Pulmonary artery endothelial cell (primary cell): ENCODE data around the gene LAMB3. TPM values are rescaled to one million over a fixed set of nuclear protein-coding genes. Genes with fewer than 3 reads are reported as not detected.

ENCODE experiments used
- DNase-seq: peaks from one replicate; pipeline ENCODE4 v3.0.0-alpha.2; 2011; ENCODE audit warnings: low read depth, low spot score
- total RNA-seq: library from RNA; depleted of rRNA; stranded (reverse); fragments of >200 nt; gene quantifications from 2 replicates; pipeline ENCODE4 v1.2.3, GENCODE V29; 2014

LAMB3 gene
- total RNA-seq, 1 donor from 2014 or later = 7.1 TPM

DNA sequence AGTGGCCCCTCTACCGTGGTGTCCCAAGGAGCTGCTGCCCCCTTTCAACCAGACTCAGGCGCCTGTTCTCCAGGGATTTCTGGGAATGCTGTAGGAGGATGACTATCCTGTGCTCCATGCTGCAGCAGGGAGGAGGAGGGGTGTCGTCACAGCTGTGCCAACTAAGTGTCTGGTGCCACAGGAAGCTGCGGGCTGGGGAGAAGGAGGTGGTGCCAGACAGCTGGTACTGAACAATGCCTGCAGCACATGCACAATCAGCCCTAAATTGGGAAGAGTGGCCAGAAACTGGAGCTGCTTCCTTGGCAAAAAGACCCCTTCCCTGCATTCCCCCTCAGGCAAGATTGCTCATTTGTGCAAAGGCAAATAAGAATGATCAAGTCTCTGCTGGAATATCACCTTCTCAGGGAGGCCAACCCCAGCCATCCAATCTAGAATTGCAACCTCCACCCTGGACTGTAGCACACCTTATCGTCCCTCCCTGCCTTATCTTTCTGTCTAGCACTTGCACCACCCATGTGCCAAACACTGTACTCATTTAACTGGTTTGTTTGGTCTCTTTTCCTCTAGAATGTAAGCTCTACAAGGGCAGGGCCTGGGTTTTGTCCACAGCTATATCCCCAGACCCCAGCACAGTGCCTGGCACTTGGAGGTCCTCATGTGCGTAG, 33.3 kb downstream of the LAMB3 start:
- no peak for DNase-seq

DNA sequence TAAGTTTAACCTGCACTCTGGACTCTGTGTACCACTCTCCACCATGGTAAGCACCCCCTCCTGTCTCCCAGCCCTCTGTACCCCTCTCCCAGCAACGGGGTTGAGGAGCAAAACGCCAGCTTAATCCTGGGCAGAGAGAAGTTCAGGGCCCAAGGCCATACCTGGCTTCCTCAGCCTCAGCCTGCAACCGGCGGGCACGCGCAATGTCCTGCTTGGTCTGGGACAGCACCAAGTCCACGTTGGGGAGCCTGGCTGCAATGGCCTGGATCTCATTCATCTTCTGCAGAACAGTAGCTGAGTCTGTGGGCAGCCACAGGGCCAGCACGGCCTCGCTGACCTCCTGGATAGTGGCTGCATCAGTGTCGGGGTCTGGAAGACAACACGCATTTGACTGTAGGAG, 33.9 kb downstream of the LAMB3 start:
- no peak for DNase-seq

GRCh38 chr1:209617755-209618154, 34.5 kb downstream of the LAMB3 start:
- DNase-seq = no peak

GRCh38 chr1:209617047-209617673, 35.1 kb downstream of the LAMB3 start:
- DNase-seq = no peak

DNA sequence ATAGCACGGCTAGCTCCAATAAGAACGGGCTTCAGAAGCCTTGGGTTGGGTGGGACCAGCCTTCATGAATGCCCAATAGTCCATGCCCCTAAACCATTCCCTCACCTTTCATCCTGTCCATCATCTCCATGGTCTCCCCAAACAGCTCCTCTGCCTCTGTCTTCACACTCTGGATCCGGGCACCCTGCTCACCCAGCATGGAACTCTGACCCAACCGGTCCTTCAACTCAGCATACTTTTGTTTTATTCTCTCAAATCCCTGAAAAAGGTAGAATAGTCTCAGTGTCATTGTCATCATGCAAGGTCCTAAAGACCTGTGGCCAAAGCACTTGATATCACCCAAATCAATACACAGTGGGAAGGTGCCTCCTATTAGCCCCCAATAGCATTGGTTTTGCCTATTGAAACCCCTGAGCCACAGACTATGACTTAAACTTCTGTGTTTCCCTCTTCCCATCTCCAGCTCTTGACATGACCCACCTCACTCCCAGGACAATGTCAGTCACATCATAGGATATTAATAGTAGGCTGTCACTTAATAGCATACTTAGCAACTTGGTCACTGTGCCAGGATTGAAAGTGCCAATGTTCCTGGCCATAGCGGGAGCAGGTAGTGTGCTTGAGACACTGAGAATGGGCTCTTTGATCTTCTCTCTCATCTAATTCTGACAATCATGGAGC, 35.7 kb downstream of the LAMB3 start:
- no peak for DNase-seq

DNA sequence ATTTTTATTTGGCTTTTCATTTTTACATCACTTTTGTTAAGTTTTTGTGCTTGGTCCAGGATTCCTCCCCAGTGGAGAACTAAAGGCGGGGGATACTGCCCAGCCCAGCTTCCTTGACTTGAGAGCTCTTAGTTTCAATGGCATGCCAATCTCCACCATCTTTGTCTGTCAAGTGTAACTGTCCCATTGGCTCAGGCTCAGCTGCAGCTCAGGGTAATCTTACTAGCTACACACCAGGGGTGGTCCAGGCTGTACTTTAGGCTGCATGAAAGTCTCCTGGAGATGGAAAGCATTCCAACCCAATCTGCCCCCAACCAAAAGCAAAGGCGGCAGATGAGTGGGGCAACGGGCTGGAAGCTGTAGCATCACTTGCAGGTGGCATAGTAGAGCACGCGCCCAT, 37.3 kb downstream of the LAMB3 start:
- DNase-seq = no peak

DNA sequence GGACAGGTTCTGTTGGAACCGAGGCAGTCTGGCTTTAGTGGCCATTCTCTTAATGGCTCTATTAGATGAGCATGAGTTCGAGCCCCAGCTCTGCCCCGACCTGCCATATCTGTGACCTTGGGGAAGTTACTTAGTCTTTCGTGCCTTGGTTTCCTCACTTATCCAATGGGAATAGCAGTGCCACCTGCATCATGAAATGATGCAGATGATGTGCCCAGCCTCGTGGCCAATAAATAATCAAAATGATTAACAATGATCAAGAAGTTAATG, 38.1 kb downstream of the LAMB3 start:
- DNase-seq = no peak

DNA sequence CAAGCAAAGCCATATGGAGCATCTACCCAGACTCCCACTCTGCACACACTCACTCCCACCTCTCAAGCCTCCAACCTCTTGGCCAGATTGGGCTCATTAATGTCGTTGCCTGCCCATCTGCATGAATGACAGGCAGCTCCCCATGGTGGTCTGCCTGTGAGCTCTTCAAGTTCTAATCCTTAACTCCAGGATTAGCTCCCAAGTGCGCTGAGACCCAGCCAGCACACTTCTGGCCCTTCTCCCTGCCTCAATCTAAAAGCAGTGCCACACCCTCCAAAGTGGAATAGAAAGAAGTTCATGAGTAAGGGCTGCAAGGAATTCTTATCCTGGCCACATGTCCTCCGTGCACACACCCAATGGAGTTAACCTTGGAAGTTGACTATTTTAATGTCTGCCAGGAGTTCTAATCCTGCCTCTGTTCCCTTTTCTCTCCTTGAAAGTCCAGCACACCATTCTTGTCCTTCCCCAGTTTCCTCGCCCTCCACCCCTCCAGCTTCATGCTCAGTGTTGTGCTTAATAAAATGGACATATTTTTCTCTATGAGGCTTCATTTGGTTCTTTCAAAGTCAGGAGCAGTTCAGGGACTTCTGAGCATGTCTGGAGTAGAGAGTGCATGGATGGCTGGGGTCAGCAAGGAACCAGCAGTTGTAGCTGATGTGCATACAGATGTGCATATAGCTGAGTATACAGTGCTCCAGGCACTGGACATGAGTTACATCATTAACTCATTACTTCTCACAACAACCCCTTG, 38.6 kb downstream of the LAMB3 start:
- DNase-seq = no peak

DNA sequence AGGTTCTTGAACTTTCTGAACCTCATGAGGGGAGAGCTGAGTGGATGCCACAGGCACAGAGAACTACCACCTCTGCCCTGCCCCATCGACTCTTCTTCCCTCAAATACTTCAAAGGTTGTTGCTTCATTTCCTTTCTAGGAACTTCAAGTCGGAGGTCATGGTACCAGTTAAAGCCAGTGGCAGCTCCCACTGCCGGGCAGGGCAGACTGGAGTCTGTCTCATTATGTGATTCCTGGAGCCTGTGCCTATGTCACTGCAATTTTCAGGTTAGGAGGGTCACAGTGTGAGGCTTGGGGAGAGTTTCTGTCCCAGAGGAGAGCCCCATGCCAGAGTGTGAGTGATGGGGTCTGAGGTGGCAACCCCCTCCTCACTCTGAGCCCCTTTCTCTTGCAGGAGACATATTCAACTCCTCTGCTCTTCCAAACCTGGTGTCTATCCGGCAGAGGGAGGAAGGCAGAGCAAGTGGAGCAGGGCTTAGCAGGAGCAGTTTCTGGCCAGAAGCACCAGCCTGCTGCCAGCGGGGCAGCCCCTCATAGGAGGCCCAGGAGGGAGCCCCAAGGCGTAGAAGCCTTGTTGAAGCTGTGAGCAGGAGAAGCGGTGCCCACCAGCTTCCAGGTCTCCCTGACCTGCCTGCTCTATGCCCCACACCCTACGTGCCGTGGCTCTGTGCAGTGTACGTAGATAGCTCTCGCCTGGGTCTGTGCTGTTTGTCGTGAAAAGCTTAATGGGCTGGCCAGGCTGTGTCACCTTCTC, 39.4 kb downstream of the LAMB3 start:
- no peak for DNase-seq

DNA sequence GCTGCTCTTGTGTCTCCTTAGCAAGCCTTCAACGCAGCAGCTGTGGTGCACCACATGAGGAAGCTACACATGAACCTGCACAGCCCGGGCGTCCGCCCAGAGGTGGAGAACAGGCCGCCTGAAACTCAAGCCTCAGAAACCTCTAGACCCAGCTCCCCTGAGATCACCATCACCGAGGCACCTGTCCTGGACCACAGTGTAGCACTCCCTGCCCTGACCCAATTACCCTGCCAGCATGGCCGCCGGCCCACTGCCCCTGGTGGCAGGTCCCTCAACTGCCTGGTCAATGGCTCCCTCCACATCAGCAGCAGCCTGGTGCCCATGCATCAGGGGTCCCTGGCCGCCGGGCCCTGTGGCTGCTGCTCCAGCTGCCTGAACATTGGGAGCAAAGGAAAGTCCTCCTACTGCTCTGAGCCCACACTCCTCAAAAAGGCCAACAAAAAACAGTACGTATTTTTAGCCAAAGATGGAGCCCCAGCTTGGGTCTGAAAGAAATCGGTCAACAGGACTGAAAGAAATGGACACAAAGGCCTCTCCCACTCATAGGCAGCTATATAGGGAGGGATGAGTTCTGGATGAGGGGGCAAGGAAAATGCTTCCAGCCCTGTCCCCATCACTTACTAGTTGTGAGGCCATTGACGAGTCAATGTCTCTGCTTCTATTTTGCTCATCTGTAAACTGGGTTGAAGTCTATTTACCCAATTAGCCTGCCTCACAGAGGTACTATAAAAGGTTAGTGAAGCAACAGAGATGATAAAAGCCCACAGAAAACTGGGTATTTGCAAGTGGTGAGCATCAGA, 40.3 kb downstream of the LAMB3 start:
- no peak for DNase-seq

DNA sequence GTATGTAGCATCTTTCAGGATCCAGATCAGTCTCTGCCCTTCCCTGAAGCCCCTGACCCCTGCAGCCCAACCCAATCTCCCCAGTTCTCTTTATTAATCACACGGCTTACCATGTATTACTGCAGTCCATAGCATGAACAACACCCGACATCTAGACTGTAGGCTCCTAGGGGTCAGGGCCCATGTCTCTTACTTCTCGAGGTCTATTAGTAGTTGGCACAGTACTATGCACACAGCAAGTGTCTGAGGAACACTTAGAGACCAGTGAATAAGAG, 41.7 kb downstream of the LAMB3 start:
- DNase-seq = no peak

GRCh38 chr1:209609791-209610630, 42.2 kb downstream of the LAMB3 start:
- no peak for DNase-seq

DNA sequence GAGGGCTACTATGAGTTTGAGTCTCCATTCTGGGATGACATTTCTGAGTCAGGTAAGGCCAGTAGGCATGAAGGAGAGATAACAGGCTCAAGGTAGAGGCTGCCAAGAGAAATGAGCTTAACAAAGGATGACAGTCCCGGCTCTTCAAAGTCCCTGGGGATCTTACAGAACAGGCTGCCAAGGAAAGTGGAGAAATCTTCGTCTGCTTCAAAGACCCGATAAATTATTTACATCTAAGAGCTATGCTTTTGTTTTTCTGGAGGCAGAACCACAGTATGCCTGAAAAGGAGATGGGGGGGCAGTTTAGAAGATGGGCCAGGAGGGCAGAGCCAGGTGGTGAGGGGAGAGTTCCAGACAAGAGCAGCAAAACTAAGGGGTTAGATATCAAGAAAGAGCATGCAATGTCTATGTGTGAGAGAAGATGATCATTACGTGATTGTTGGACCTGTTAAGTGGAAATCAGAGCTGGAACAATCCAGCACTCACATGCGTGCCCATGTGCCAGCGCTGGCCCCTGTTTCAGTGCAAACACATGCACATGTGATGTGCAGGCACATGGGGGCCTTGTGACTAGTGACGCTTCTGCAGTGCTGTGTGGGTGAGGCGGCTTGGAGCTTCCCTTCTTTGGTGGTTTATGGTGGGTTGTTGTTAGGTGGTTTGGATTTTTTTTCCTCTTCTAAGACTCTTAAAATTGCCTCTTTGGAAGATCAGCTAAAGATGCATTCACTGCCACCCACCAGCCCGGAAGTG, 43.0 kb downstream of the LAMB3 start:
- no peak for DNase-seq

- no peak for DNase-seq
These were observed 44.4 kb downstream of the LAMB3 start for GRCh38 chr1:209607795-209608178.

DNA sequence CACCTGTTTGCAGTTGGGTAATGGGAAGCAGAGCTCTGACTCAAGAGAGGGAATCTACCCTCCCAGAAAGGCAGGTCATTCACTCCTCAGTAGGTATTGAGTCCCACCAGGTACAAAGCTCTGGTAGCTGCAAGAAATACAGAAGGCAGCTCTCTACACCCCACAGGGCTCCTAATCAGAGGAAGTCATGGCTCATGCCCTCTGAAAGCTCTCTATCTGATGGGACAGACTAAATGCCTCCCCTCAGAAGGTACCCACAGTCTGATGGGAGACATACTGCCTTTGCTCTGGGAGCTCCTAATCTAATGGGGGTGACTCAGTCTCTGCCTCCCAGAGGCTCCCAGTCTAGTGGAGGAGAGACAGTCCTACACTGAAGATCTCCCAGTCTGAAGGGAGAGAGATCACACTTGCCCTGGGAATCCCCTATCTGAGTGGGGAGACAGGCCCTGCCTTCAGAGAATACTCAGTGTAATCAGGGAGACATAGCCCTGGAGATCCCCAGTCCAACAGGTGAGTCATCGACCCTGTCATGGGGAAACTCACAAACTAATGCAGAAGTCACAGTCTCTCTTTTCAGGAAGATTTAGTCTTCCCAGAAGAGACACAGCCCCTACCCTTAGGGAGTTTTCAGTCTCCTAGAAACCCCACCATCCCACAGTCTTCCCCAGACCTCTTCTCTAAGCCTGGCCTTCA, 45.0 kb downstream of the LAMB3 start:
- DNase-seq = no peak

GRCh38 chr1:209603877-209604276, 48.3 kb downstream of the LAMB3 start:
- DNase-seq = no peak

DNA sequence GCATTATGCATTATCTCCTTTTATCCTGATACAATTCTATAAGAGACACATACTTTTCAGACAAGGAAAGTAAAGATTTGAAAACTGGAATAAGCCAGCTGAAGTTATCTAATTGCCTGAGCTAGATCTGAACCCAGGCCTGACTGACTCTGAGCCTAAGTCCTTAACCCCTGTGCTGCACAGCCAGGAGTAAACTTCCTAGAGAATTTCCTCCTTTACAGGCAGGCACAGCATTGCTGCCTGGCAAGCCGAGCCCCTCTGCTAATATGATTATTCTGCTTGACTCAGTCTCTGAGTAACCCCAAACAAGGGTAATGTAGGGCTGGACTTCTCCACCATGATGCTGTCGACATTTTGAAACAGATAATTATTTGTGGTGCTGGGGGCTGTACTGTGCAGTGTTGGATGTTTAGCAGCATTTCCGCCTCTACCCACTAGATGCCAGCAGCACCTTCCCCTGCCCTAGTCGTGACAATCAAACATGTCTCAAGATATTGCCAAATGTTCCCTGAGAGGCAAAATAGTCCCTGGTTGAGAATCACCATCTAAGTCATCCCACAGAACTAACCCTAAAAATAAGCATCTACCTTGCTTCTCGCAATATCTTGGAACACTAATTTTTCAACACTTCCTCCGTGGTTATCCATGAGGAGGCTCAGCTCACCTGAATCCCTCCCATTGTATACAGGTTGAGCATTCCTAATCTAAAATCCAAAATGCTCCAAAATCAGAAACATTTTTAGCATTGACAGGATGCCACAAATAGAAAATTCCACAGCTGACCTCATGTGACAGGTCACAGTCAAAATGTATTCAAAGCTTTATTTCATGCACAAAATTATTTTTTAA, 50.2 kb downstream of the LAMB3 start:
- DNase-seq = no peak

DNA sequence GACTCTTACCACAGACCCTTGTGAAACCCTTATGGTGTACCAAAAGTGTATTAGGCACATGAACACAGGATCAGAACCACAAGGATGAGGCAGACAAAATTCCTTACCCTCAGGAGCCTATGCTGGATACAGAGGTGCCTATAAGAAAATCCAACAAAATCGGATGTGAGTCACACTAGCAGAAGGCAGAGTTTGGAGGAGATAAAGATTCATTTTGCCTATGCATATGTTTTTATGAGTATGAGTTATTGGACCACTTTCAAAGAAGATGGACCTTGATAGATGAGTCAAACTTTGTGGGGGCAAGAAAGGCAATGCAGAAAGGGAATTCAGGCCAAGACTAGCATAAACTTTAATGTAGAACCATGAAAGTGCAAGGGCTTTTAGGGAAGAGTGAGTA, 51.7 kb downstream of the LAMB3 start:
- DNase-seq = no peak
